GM21717 (cell line): ENCODE results near the gene NCAPD2.

Source experiments
- ATAC-seq: cut with Tn5 transposase; IDR thresholded peaks from one replicate; pipeline ENCODE4 v1.9.1; 2021; ENCODE audit warnings: mild to moderate bottlenecking, moderate library complexity; ENCODE audit not compliant: unreplicated experiment

NCAPD2 gene

GRCh38 chr12:6493497-6494257 is at the start of gene NCAPD2:
Gene NCAPD2 (plus strand): TSS chr12:6494102. CDS start chr12:6495099, 997 bp downstream.
- peak; percentile 83 for ATAC-seq

- no peak for ATAC-seq
Observed at GRCh38 chr12:6444704-6445688, 48.9 kb upstream of the NCAPD2 start, which contains the start of gene CD27. Gene CD27 (plus strand): TSS chr12:6444955. CDS start chr12:6445096, 141 bp downstream.

- no peak for ATAC-seq
Observed at GRCh38 chr12:6450091-6450868, 43.6 kb upstream of the NCAPD2 start.

- ATAC-seq, result no peak
Observed at GRCh38 chr12:6450869-6451347, 43.0 kb upstream of the NCAPD2 start.

- ATAC-seq, result peak; percentile 46
Observed at GRCh38 chr12:6451348-6452244, 42.3 kb upstream of the NCAPD2 start, which contains the start of gene TAPBPL. Gene TAPBPL (plus strand): TSS chr12:6452042. CDS start chr12:6452249, 207 bp downstream.

- no peak for ATAC-seq
Observed at GRCh38 chr12:6452245-6452943, 41.5 kb upstream of the NCAPD2 start.

GRCh38 chr12:6452944-6453630 is 40.8 kb upstream of the NCAPD2 start:
- no peak for ATAC-seq

- ATAC-seq, result no peak
Observed at GRCh38 chr12:6457220-6457945, 36.5 kb upstream of the NCAPD2 start.

- no peak for ATAC-seq
Observed at GRCh38 chr12:6458281-6459003, 35.5 kb upstream of the NCAPD2 start.

- ATAC-seq, result no peak
Observed at GRCh38 chr12:6459004-6459337, 34.9 kb upstream of the NCAPD2 start.

GRCh38 chr12:6460751-6461371 is 33.0 kb upstream of the NCAPD2 start:
- ATAC-seq, result no peak

- ATAC-seq, result peak; percentile 72
Observed at GRCh38 chr12:6461401-6462233, 32.3 kb upstream of the NCAPD2 start.

GRCh38 chr12:6462234-6462995 is 31.5 kb upstream of the NCAPD2 start:
- peak; percentile 17 for ATAC-seq

GRCh38 chr12:6463216-6463615 is 30.7 kb upstream of the NCAPD2 start:
- no peak for ATAC-seq

GRCh38 chr12:6463858-6464257 is 30.0 kb upstream of the NCAPD2 start:
- no peak for ATAC-seq
